Stomach (tissue), 9 donors: ENCODE data around the gene ATP10B. TPM values are rescaled to one million over a fixed set of nuclear protein-coding genes. Genes with fewer than 3 reads are reported as not detected.

Source experiments
- DNase-seq, 2 donors: peaks; one replicate each; pipeline versions ENCODE4 v3.0.0 to v3.0.0-alpha.2; 2013 to 2019
- H3K27ac ChIP-seq, 5 donors: fragments of 200-600 bp in 4 of 5; sonication (generic) in 4 of 5; one replicate each; pipeline ENCODE4 v1.5.1; 2013 to 2019; ENCODE audit warnings: mild to moderate bottlenecking in 1 of 5, moderate library complexity in 1 of 5
- H3K27me3 ChIP-seq, 3 donors: fragments of 200-600 bp; sonication (generic); one replicate each; pipeline ENCODE4 v1.5.1; 2017 to 2019; ENCODE audit warnings: mixed run types in 1 of 3
- H3K36me3 ChIP-seq, 4 donors: fragments of 200-600 bp; sonication (generic); 1 replicate in 3 of 4; 2 replicates in 1 of 4; pipeline ENCODE4 v1.5.1; 2016 to 2019
- H3K4me1 ChIP-seq, 4 donors: fragments of 200-600 bp; sonication (generic); one replicate each; pipeline ENCODE4 v1.5.1; 2016 to 2019
- H3K4me3 ChIP-seq, 4 donors: fragments of 200-600 bp; sonication (generic) in 3 of 4; one replicate each; pipeline ENCODE4 v1.5.1; 2016 to 2019; ENCODE audit warnings: mild to moderate bottlenecking in 1 of 4
- H3K9me3 ChIP-seq, 4 donors: fragments of 200-600 bp; sonication (generic); one replicate each; pipeline ENCODE4 v1.5.1; 2016 to 2019
- EP300 ChIP-seq: sonication (generic); formaldehyde crosslinking; IDR thresholded peaks from one replicate; pipeline ENCODE4 v1.6.1; 2017; ENCODE audit warnings: antibody characterized with exemption
- POLR2A ChIP-seq, 4 donors: fragments of 450-650 bp; IDR thresholded peaks; one replicate each; pipeline ENCODE4 v1.6.1; 2016; ENCODE audit warnings: antibody characterized with exemption in 4 of 4, control low read depth in 2 of 4, mild to moderate bottlenecking in 1 of 4, moderate library complexity in 1 of 4
- POLR2AphosphoS5 ChIP-seq, 3 donors: sonication (generic); formaldehyde crosslinking; IDR thresholded peaks; one replicate each; pipeline ENCODE4 v1.6.1; 2016; ENCODE audit warnings: antibody characterized with exemption in 3 of 3
- WGBS, 5 donors: extraction: QIAGEN DNeasy Blood & Tissue Kit in 3 of 5; methylation state at CpG; one replicate each; pipeline versions ENCODE4 v1.1.5 to v1.1.7; 2013 to 2018; 5-methylcytosine and 5-hydroxymethylcytosine counted together
- intact Hi-C: fragments of 100-400 bp; cut with DNase I; formaldehyde crosslinking; loops from one replicate; pipeline ENCODE4 v1.15.1; 2023; ENCODE audit warnings: low total_unique reads
- polyA plus RNA-seq, 3 donors: library from polyadenylated mRNA; stranded (reverse); fragments of 200-250 nt; gene quantifications; one replicate each; pipeline ENCODE4 v1.2.3, GENCODE V29; 2013
- total RNA-seq, 5 donors: library from RNA; depleted of rRNA; stranded (reverse); fragments of >200 nt; gene quantifications; one replicate each; pipeline versions ENCODE4 v1.1.0 to v1.2.3, GENCODE V29; 2014 to 2016
- TF ChIP-seq, protein P1 (sequence below), 7 experiments: fragments of 450-650 bp in 4 of 7; fragments of 200-600 bp in 3 of 7; sonication (generic) in 3 of 7; IDR thresholded peaks; one replicate each; pipeline ENCODE4 v1.5.1; 2016 to 2019; ENCODE audit warnings: antibody characterized with exemption in 7 of 7, control low read depth in 2 of 7, mild to moderate bottlenecking in 1 of 7
- donor health status: healthy with polysubstance abuse.
- donor health status: Bipolar disorder and iron deficiency.
- donor health status: healthy.

Gene ATP10B
- total and polyA plus RNA-seq, 8 donors: 0.25 to 115 (median 4.4) TPM

DNA sequence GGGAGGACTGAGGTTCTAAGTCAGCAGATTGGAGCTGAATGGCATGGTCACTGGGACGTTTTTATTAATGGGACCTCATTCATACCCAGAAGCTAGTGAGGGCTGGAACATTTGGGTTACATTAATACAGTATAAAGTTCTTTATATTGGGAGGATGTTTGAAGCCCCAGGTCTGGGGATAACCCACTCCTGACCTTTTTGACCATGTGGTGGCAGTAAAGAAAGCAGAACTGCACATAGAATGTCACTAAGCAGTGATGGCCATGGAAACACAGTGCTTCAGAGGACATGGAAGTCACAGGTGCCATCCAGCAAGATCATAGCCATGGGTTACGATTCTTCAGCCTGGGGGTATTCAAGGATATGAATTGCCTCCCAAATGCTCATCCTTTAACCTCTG, 176.0 kb downstream of the ATP10B start:
- TF ChIP-seq, protein P1, sequence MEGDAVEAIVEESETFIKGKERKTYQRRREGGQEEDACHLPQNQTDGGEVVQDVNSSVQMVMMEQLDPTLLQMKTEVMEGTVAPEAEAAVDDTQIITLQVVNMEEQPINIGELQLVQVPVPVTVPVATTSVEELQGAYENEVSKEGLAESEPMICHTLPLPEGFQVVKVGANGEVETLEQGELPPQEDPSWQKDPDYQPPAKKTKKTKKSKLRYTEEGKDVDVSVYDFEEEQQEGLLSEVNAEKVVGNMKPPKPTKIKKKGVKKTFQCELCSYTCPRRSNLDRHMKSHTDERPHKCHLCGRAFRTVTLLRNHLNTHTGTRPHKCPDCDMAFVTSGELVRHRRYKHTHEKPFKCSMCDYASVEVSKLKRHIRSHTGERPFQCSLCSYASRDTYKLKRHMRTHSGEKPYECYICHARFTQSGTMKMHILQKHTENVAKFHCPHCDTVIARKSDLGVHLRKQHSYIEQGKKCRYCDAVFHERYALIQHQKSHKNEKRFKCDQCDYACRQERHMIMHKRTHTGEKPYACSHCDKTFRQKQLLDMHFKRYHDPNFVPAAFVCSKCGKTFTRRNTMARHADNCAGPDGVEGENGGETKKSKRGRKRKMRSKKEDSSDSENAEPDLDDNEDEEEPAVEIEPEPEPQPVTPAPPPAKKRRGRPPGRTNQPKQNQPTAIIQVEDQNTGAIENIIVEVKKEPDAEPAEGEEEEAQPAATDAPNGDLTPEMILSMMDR (IDR thresholded peaks at IDR 0.05): no peak
- TF ChIP-seq EP300 (no peak), POLR2A (IDR thresholded peaks at IDR 0.05) (no peak), POLR2AphosphoS5 (IDR thresholded peaks at IDR 0.05) (no peak)
- H3K27ac ChIP-seq: no peak overlapping the region
- intact Hi-C loops: no loop called here
- WGBS, 5 donors: 70 to 78% (median 75%) methylated on average over 2 of the region's 2 CpGs
- H3K9me3 ChIP-seq: peaks cover 0 to 6% (median 0%) of the 10 kb centered on the region in 4 donors
- no peak for DNase-seq
- H3K36me3 ChIP-seq: no peaks in the 10 kb centered on the region
- no peak overlapping the region for H3K4me3 ChIP-seq
- H3K27me3 ChIP-seq: no peaks in the 10 kb centered on the region
- H3K4me1 ChIP-seq: no peaks in the 10 kb centered on the region

DNA sequence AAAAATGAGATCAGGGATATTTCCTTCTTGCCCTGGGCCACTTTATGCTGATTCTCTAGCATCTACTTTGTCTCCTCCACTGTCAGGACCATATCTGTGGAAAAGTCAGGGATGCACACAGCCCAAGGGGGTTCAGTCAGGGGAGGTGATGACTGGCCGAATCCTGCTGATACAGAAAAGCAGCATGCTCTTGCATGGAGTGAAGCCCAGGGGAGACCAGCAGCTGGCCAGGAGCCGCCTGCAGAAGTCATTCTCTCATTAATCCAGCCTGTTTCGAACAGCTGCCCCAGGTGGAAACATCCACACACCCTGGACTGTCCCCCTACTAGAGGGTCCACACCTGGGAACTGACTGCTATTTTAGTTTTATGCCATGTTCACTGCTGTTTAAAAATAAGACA, 177.1 kb downstream of the ATP10B start:
- TF ChIP-seq, protein P1 (IDR thresholded peaks at IDR 0.05): no peak
- TF ChIP-seq EP300 (no peak), POLR2A (IDR thresholded peaks at IDR 0.05) (no peak), POLR2AphosphoS5 (IDR thresholded peaks at IDR 0.05) (no peak)
- H3K4me1 ChIP-seq: no peaks in the 10 kb centered on the region
- H3K27me3 ChIP-seq: no peaks in the 10 kb centered on the region
- H3K9me3 ChIP-seq: no peaks in the 10 kb centered on the region
- no peak overlapping the region for H3K4me3 ChIP-seq
- no peaks in the 10 kb centered on the region for H3K36me3 ChIP-seq
- H3K27ac ChIP-seq: no peak overlapping the region
- WGBS, 5 donors: 54 to 83% (median 69%) methylated on average over 3 of the region's 3 CpGs
- intact Hi-C loops: no loop called here
- DNase-seq: no peak

DNA sequence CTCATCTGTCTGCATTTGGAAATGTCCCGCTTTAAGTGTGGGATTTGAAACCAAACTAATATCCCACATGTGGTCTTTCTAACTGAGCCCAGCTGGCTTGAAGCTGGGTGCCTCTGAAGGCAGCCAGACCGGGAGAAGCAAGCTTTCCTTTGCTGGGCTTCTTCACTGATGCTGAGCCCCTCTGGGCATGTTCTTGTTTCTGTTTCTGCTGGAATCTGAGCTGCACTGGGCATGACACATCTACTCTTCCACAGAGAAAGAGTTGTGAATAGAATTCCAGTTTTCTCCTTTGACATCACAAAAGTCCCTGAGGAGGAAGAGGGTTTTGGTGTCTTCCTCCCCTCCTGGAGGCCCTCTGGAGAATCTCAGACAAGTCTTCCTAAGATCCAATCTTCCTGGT, 179.5 kb downstream of the ATP10B start:
- WGBS, 5 donors: 0 to 88% (median 21%) methylated on average over 2 of the region's 2 CpGs
- no peaks in the 10 kb centered on the region for H3K27me3 ChIP-seq
- no peaks in the 10 kb centered on the region for H3K36me3 ChIP-seq
- H3K9me3 ChIP-seq: no peaks in the 10 kb centered on the region
- intact Hi-C loops: no loop called here
- TF ChIP-seq POLR2A (IDR thresholded peaks at IDR 0.05) (no peak), EP300 (no peak), POLR2AphosphoS5 (IDR thresholded peaks at IDR 0.05) (no peak)
- TF ChIP-seq, protein P1 (IDR thresholded peaks at IDR 0.05): no peak
- H3K27ac ChIP-seq: no peak overlapping the region
- DNase-seq: no peak
- no peak overlapping the region for H3K4me3 ChIP-seq
- H3K4me1 ChIP-seq: peaks cover 0 to 4% (median 0%) of the 10 kb centered on the region in 4 donors

DNA sequence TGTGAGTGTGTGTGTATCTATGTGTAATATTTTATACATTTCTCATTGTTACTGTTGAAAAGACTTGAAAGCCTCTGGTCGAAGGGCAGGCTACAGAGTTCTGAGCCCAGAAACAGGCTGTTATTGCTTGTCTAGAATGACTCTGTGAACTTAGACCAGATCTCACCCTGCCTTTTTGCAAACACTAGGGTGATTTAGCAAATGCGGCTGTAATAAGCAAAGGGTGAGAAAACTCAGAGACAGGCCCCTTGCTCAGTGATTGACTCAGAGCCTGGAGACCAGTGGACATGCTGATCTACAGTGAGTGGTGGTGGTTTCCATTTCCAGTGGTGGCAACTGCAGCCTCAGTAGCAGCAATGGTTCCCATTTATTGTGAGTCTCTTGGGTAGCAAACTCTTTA, 183.7 kb downstream of the ATP10B start:
- no peak overlapping the region for H3K4me3 ChIP-seq
- no peak for TF ChIP-seq POLR2A (IDR thresholded peaks at IDR 0.05)
- TF ChIP-seq, protein P1 (IDR thresholded peaks at IDR 0.05): no peak
- TF ChIP-seq EP300: no peak
- TF ChIP-seq POLR2AphosphoS5 (IDR thresholded peaks at IDR 0.05): no peak
- H3K9me3 ChIP-seq: no peaks in the 10 kb centered on the region
- no peaks in the 10 kb centered on the region for H3K27me3 ChIP-seq
- no peak overlapping the region for H3K27ac ChIP-seq
- intact Hi-C loops: no loop called here
- peaks cover 0 to 4% (median 0%) of the 10 kb centered on the region in 4 donors for H3K4me1 ChIP-seq
- no peak for DNase-seq
- H3K36me3 ChIP-seq: no peaks in the 10 kb centered on the region
- WGBS, 5 donors: 80 to 88% (median 80%) methylated on average over 2 of the region's 2 CpGs
